ENCODE measurements around the gene SUSD2. TPM values are rescaled to one million over a fixed set of nuclear protein-coding genes. Genes with fewer than 3 reads are reported as not detected.

SUSD2 gene
- total RNA-seq, 1 donor: 0.72 TPM

DNA sequence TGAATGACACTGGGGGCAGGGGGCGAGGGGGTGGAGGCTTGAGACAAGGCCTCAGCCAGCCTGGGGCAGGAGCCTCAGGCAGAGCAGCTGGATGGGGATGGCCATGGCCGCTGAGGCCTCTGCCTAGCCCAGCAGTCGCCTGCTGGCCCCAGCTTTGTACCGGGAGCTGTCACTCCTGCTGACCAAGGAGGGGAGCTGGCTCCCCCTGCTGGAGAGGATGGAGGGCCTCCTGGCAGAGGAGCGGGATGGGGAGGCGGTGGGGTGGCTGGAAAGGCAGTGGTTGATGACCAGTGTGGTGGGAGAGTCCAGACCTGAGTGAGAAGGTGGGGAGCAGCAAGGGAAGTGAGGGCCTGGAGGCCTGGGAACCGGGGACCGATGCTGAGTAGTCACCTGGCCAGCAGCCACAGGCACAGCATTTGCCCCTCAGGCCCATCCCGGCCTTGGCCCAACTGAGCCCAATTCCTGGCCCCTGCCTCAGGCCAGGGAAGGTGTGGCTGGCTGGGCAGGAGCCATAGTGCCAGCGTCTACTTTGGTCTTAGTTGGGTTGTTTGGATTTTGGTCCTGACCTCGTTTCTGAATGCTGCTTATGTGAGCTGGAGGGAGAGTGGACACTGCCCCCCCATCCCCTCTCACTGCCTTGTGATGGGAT is 6.0 kb upstream of the SUSD2 start:
- H3K9me3 ChIP-seq (ENCODE audit: low read depth, low read length): no peaks in the 10 kb centered on the region
- no peak overlapping the region for H3K4me2 ChIP-seq (ENCODE audit: insufficient read depth, low read length)
- no peak overlapping the region for H2AFZ ChIP-seq (ENCODE audit: low read length)
- H3K4me1 ChIP-seq (ENCODE audit: insufficient read depth, low read length): peaks cover 6% of the 10 kb centered on the region
- H3K27ac ChIP-seq (ENCODE audit: low read depth, low read length): peak overlapping the region; percentile 36
- no peak overlapping the region for H3K4me3 ChIP-seq (ENCODE audit: insufficient read depth, low read length)
- H3K36me3 ChIP-seq (ENCODE audit: insufficient read depth, low read length): peaks cover 40% of the 10 kb centered on the region
- H4K20me1 ChIP-seq (ENCODE audit: insufficient read depth, low read length): peaks cover 3% of the 10 kb centered on the region
- H3K27me3 ChIP-seq (ENCODE audit: insufficient read depth, low read length): no peaks in the 10 kb centered on the region
- no peaks in the 10 kb centered on the region for H3K79me2 ChIP-seq (ENCODE audit: insufficient read depth, low read length)
- peak; percentile 100 for DNase-seq (ENCODE audit: insufficient read length, low spot score, missing footprints)
- TF ChIP-seq, protein P1, sequence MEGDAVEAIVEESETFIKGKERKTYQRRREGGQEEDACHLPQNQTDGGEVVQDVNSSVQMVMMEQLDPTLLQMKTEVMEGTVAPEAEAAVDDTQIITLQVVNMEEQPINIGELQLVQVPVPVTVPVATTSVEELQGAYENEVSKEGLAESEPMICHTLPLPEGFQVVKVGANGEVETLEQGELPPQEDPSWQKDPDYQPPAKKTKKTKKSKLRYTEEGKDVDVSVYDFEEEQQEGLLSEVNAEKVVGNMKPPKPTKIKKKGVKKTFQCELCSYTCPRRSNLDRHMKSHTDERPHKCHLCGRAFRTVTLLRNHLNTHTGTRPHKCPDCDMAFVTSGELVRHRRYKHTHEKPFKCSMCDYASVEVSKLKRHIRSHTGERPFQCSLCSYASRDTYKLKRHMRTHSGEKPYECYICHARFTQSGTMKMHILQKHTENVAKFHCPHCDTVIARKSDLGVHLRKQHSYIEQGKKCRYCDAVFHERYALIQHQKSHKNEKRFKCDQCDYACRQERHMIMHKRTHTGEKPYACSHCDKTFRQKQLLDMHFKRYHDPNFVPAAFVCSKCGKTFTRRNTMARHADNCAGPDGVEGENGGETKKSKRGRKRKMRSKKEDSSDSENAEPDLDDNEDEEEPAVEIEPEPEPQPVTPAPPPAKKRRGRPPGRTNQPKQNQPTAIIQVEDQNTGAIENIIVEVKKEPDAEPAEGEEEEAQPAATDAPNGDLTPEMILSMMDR (IDR thresholded peaks at IDR 0.05; ENCODE audit: extremely low read depth, low read depth, low read length): peak; percentile 84

DNA sequence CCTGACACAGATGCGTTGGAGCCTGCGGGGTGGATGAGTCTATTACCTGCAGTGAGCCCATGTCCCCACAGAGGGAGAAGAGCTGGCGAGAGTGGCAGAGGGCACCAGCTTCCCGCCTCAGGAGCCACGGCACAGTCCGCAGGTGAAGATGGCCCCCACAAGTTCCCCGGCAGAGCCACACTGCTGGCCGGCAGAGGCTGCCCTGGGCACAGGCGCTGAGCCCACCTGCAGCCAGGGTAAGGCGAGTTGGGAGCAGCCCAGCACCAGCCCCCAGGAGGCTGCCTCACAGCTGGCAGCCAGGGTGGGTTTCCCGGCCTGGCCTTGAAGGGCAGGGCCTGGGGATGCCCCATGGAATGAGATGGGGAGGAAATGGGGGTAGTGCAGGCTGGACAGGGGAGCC is 5.2 kb upstream of the SUSD2 start:
- Histone ChIP-seq H2AFZ (ENCODE audit: low read length) (no peak overlapping the region), H3K27me3 (ENCODE audit: insufficient read depth, low read length) (no peaks in the 10 kb centered on the region), H3K4me2 (ENCODE audit: insufficient read depth, low read length) (no peak overlapping the region), H3K4me3 (ENCODE audit: insufficient read depth, low read length) (no peak overlapping the region), H4K20me1 (ENCODE audit: insufficient read depth, low read length) (peaks cover 3% of the 10 kb centered on the region), H3K4me1 (ENCODE audit: insufficient read depth, low read length) (peaks cover 6% of the 10 kb centered on the region), H3K9me3 (ENCODE audit: low read depth, low read length) (no peaks in the 10 kb centered on the region), H3K36me3 (ENCODE audit: insufficient read depth, low read length) (peaks cover 40% of the 10 kb centered on the region), H3K27ac (ENCODE audit: low read depth, low read length) (no peak overlapping the region), H3K79me2 (ENCODE audit: insufficient read depth, low read length) (no peaks in the 10 kb centered on the region)
- DNase-seq (ENCODE audit: insufficient read length, low spot score, missing footprints): no peak
- TF ChIP-seq, protein P1 (IDR thresholded peaks at IDR 0.05; ENCODE audit: extremely low read depth, low read depth, low read length): no peak

DNA sequence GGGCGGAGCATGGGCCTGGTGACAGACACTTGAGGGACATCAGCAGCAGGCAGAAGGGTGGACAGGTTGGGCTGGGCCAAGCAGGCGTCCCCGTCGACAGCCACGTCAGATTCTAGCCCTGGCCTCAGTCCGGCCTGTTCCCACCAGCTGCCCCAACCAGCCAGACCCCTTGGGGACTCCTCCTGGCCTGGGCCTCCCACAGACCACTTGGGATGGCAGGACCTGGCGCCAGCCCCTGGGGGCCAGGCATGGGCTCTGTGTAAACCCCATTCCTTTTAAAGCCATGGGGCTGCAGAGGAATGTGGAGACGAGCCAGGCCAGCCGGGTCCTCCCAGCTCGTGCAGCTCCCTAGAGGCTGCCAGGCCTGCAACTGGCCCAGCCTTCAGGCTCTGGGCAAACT is 4.7 kb upstream of the SUSD2 start:
- Histone ChIP-seq H3K36me3 (ENCODE audit: insufficient read depth, low read length) (peaks cover 36% of the 10 kb centered on the region), H4K20me1 (ENCODE audit: insufficient read depth, low read length) (peaks cover 3% of the 10 kb centered on the region), H3K4me2 (ENCODE audit: insufficient read depth, low read length) (no peak overlapping the region), H3K9me3 (ENCODE audit: low read depth, low read length) (no peaks in the 10 kb centered on the region), H3K4me1 (ENCODE audit: insufficient read depth, low read length) (peaks cover 6% of the 10 kb centered on the region), H3K79me2 (ENCODE audit: insufficient read depth, low read length) (no peaks in the 10 kb centered on the region), H2AFZ (ENCODE audit: low read length) (no peak overlapping the region), H3K27me3 (ENCODE audit: insufficient read depth, low read length) (no peaks in the 10 kb centered on the region), H3K27ac (ENCODE audit: low read depth, low read length) (no peak overlapping the region), H3K4me3 (ENCODE audit: insufficient read depth, low read length) (no peak overlapping the region)
- TF ChIP-seq, protein P1 (IDR thresholded peaks at IDR 0.05; ENCODE audit: extremely low read depth, low read depth, low read length): no peak
- no peak for DNase-seq (ENCODE audit: insufficient read length, low spot score, missing footprints)

DNA sequence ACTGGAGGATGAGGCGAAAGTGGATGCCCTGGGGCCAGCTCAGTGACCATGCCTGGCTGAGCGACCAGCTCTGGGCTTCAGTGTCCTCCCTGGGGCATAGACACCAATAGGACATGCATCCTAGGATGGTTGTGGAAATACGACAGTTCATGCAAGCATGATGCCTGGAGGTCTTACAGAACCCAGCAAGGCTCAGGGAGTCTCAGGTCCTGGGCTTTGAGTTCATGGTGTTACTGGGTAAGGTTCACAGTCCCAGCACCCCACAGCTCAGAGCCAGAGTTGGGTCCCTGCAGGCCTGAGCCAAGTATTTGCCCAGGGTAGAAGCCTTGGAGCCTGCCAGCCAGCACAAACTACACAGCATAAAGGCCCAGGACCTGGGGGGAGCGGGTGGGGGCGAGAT is 4.2 kb upstream of the SUSD2 start:
- no peak overlapping the region for H3K4me3 ChIP-seq (ENCODE audit: insufficient read depth, low read length)
- H3K27me3 ChIP-seq (ENCODE audit: insufficient read depth, low read length): no peaks in the 10 kb centered on the region
- TF ChIP-seq, protein P1 (IDR thresholded peaks at IDR 0.05; ENCODE audit: extremely low read depth, low read depth, low read length): no peak
- no peak overlapping the region for H3K27ac ChIP-seq (ENCODE audit: low read depth, low read length)
- no peak overlapping the region for H2AFZ ChIP-seq (ENCODE audit: low read length)
- H4K20me1 ChIP-seq (ENCODE audit: insufficient read depth, low read length): peaks cover 3% of the 10 kb centered on the region
- H3K4me2 ChIP-seq (ENCODE audit: insufficient read depth, low read length): no peak overlapping the region
- no peak for DNase-seq (ENCODE audit: insufficient read length, low spot score, missing footprints)
- no peaks in the 10 kb centered on the region for H3K9me3 ChIP-seq (ENCODE audit: low read depth, low read length)
- no peaks in the 10 kb centered on the region for H3K79me2 ChIP-seq (ENCODE audit: insufficient read depth, low read length)
- peaks cover 34% of the 10 kb centered on the region for H3K36me3 ChIP-seq (ENCODE audit: insufficient read depth, low read length)
- peaks cover 6% of the 10 kb centered on the region for H3K4me1 ChIP-seq (ENCODE audit: insufficient read depth, low read length)

All from osteoblast (primary cell).